ENCODE data around the gene DCAF8L1. TPM values are rescaled to one million over a fixed set of nuclear protein-coding genes. Genes with fewer than 3 reads are reported as not detected.
"Not testable (repeated sequence)": the region's sequence is repeated elsewhere in the genome, so short reads cannot be mapped to it uniquely, and the experiment has no call there.

Gene DCAF8L1
- total RNA-seq, 1 donor from 2014 or later: not detected

- Mint-ChIP-seq H3K4me3 (no peak overlapping the region), H3K4me1 (no peaks in the 10 kb centered on the region), H3K9me3 (peaks cover 3% of the 10 kb centered on the region), H3K36me3 (ENCODE audit: low read depth) (no peaks in the 10 kb centered on the region), H3K27ac (no peak overlapping the region), H3K27me3 (no peaks in the 10 kb centered on the region)
- DNase-seq: no peak
- intact Hi-C loops (cut with micrococcal nuclease): no loop called here
Observed at GRCh38 chrX:27966492-27966891, 14.8 kb downstream of the DCAF8L1 start.

GRCh38 chrX:27965348-27965747 is 15.9 kb downstream of the DCAF8L1 start:
- H3K4me1 Mint-ChIP-seq; H3K27ac Mint-ChIP-seq; H3K9me3 Mint-ChIP-seq; H3K4me3 Mint-ChIP-seq; H3K36me3 Mint-ChIP-seq (ENCODE audit: low read depth); DNase-seq; H3K27me3 Mint-ChIP-seq; intact Hi-C loops (cut with micrococcal nuclease): not testable (repeated sequence)

- no peak overlapping the region for H3K4me3 Mint-ChIP-seq
- no peaks in the 10 kb centered on the region for H3K36me3 Mint-ChIP-seq (ENCODE audit: low read depth)
- no peaks in the 10 kb centered on the region for H3K27me3 Mint-ChIP-seq
- H3K4me1 Mint-ChIP-seq: no peaks in the 10 kb centered on the region
- H3K9me3 Mint-ChIP-seq: no peaks in the 10 kb centered on the region
- H3K27ac Mint-ChIP-seq: no peak overlapping the region
- DNase-seq: no peak
- intact Hi-C loops (cut with micrococcal nuclease): no loop called here
Observed at GRCh38 chrX:27964432-27964831, 16.8 kb downstream of the DCAF8L1 start.

GRCh38 chrX:27960410-27960809 is 20.8 kb downstream of the DCAF8L1 start:
- H3K36me3 Mint-ChIP-seq (ENCODE audit: low read depth); H3K9me3 Mint-ChIP-seq; H3K27ac Mint-ChIP-seq; DNase-seq; H3K4me3 Mint-ChIP-seq; H3K4me1 Mint-ChIP-seq; intact Hi-C loops (cut with micrococcal nuclease); H3K27me3 Mint-ChIP-seq: not testable (repeated sequence)

- Mint-ChIP-seq H3K27ac (no peak overlapping the region), H3K36me3 (ENCODE audit: low read depth) (no peaks in the 10 kb centered on the region), H3K4me3 (no peak overlapping the region), H3K9me3 (no peaks in the 10 kb centered on the region), H3K27me3 (no peaks in the 10 kb centered on the region), H3K4me1 (no peaks in the 10 kb centered on the region)
- no peak for DNase-seq
- intact Hi-C loops (cut with micrococcal nuclease): no loop called here
Observed at GRCh38 chrX:27953171-27953570, 28.1 kb downstream of the DCAF8L1 start.

GRCh38 chrX:27933361-27933760 is 47.9 kb downstream of the DCAF8L1 start:
- H3K27ac Mint-ChIP-seq: no peak overlapping the region
- H3K4me1 Mint-ChIP-seq: no peaks in the 10 kb centered on the region
- H3K9me3 Mint-ChIP-seq: peaks cover 2% of the 10 kb centered on the region
- H3K4me3 Mint-ChIP-seq: no peak overlapping the region
- DNase-seq: no peak
- no peaks in the 10 kb centered on the region for H3K27me3 Mint-ChIP-seq
- intact Hi-C loops (cut with micrococcal nuclease): no loop called here
- no peaks in the 10 kb centered on the region for H3K36me3 Mint-ChIP-seq (ENCODE audit: low read depth)

Other genes with a start within 250 kb of the DCAF8L1 start
- gene MAGEB10, start 173.5 kb downstream of the DCAF8L1 start, total RNA-seq: not detected in 2 replicates